ENCODE data around the gene ADAMTS15. TPM values are rescaled to one million over a fixed set of nuclear protein-coding genes. Genes with fewer than 3 reads are reported as not detected.

ADAMTS15 gene
- total and polyA plus RNA-seq, 2 donors (not counting 3 experiments of a cell fraction or from before 2014, with no cell fraction given): 0.08 TPM; not detected in 1

DNA sequence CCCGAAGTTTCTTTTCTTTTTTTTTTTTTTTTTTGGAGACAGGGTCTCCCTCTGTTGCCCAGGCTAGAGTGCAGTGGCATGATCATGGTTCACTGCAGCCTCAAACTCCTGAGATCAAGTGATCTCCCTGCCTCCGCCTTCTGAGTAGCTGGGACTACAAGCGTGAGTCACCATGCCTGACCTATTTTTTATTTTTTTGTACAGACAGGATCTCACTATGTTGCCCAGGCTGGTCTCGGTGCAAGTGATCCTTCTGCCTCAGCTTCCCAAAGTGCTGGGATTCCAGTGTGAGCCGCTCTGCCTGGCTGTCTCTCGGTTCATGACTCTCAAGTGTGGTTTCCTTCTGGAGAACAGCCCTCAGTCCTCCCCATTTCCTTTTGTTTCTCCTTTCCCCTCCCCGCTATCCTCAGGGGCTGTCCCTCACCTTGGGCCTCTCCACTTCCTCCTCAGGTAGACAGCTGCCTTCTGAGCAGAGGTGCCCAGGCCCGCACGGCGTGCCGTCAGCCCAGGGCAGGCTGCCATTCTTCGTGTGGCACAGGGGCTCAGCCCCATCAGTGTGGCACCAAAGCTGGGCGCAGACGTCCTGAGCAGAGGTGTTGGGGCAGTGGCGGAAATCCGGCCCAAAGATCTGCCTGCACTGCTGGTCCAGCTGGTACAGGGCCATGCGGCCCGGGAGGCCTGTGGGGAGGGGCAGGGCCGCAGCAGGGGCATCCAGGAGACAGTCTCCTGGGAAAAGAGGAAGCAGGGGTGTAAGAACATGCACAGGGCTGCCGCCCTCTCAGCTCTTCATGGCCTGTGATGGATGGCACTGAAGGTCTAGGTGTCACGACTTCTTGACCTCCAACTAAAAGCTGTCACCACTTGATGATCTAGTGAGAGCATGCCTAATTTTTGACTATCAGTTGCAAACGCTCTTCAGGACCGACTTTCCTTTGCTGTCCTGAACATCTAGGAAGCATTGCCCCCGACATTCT lies 34.1 kb upstream of the ADAMTS15 start:
- no peaks in the 10 kb centered on the region for H4K20me1 ChIP-seq (replicated peaks; ENCODE audit: control insufficient read depth, extremely low read depth, insufficient read depth, low read length)
- dilution Hi-C loops (cut with MboI; ENCODE audit: extremely low pct_ligation_motif_present, low sequenced_read_pairs): no loop called here
- H3K27ac ChIP-seq (ENCODE audit: insufficient read depth, low read depth, low read length): no peak overlapping the region
- TF ChIP-seq FOS (IDR thresholded peaks at IDR 0.05; ENCODE audit: borderline replicate concordance, insufficient read depth, low read length): no peak
- TF ChIP-seq POLR2AphosphoS5 (IDR thresholded peaks at IDR 0.05; ENCODE audit: insufficient read depth, low read depth, low read length): no peak
- TF ChIP-seq EZH2 (IDR thresholded peaks at IDR 0.05; ENCODE audit: borderline replicate concordance, low read depth, low read length, severe bottlenecking): no peak
- TF ChIP-seq, protein P1, sequence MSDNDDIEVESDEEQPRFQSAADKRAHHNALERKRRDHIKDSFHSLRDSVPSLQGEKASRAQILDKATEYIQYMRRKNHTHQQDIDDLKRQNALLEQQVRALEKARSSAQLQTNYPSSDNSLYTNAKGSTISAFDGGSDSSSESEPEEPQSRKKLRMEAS (IDR thresholded peaks at IDR 0.05; ENCODE audit: insufficient read depth, insufficient read length): no peak
- TF ChIP-seq GATA2 (IDR thresholded peaks at IDR 0.05; ENCODE audit: insufficient read depth, insufficient read length, low read depth, low read length): no peak
- no peak for TF ChIP-seq MYC (IDR thresholded peaks at IDR 0.05; ENCODE audit: low read depth, low read length)
- no peak for TF ChIP-seq JUN (IDR thresholded peaks at IDR 0.05; ENCODE audit: borderline replicate concordance, insufficient read depth, insufficient read length, low read depth)
- TF ChIP-seq POLR2A (IDR thresholded peaks at IDR 0.05; ENCODE audit: low read depth, low read length): no peak
- TF ChIP-seq, protein P2, sequence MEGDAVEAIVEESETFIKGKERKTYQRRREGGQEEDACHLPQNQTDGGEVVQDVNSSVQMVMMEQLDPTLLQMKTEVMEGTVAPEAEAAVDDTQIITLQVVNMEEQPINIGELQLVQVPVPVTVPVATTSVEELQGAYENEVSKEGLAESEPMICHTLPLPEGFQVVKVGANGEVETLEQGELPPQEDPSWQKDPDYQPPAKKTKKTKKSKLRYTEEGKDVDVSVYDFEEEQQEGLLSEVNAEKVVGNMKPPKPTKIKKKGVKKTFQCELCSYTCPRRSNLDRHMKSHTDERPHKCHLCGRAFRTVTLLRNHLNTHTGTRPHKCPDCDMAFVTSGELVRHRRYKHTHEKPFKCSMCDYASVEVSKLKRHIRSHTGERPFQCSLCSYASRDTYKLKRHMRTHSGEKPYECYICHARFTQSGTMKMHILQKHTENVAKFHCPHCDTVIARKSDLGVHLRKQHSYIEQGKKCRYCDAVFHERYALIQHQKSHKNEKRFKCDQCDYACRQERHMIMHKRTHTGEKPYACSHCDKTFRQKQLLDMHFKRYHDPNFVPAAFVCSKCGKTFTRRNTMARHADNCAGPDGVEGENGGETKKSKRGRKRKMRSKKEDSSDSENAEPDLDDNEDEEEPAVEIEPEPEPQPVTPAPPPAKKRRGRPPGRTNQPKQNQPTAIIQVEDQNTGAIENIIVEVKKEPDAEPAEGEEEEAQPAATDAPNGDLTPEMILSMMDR (IDR thresholded peaks at IDR 0.05; ENCODE audit: extremely low read depth in 1 of 2, insufficient read depth in 1 of 2, low read depth in 1 of 2, low read length in 2 of 2): no peak
- BruUV-seq (replicated peaks): no TSS peak
- no peaks in the 10 kb centered on the region for H3K9me3 ChIP-seq (replicated peaks; ENCODE audit: control insufficient read depth, insufficient read depth, low read length)
- no peaks in the 10 kb centered on the region for H3K36me3 ChIP-seq (ENCODE audit: control insufficient read depth in 2 of 2, extremely low read depth in 1 of 2, insufficient read depth in 2 of 2, low read length in 2 of 2)
- intact Hi-C loops (cut with micrococcal nuclease): no loop called here
- H2AFZ ChIP-seq (ENCODE audit: low read depth, low read length): no peak overlapping the region
- H3K79me2 ChIP-seq (ENCODE audit: control insufficient read depth, insufficient read depth, low read length): no peaks in the 10 kb centered on the region
- H3K27me3 ChIP-seq (ENCODE audit: control insufficient read depth in 2 of 2, insufficient read depth in 2 of 2, low read length in 2 of 2): no peaks in the 10 kb centered on the region
- CTCF ChIA-PET: interaction anchor here (1.4 kb wide), 1 partner anchor 201 kb away, joined by 7 read pairs; no protein-coding TSS in a partner anchor
- no peak for DNase-seq (ENCODE audit: low read depth, low spot score)
- no peak overlapping the region for H3K9ac ChIP-seq (replicated peaks; ENCODE audit: extremely low read depth, insufficient read depth, low read length)
- no peak overlapping the region for H3K4me3 ChIP-seq (replicated peaks in 1 of 3; ENCODE audit: insufficient read depth in 1 of 3, low read depth in 1 of 3, low read length in 3 of 3)
- POLR2A ChIA-PET: no interaction called here
- no peak for FAIRE-seq
- H3K4me1 ChIP-seq (ENCODE audit: control insufficient read depth, extremely low read depth, insufficient read depth, low read length): no peaks in the 10 kb centered on the region
- no peak overlapping the region for H3K4me2 ChIP-seq (ENCODE audit: insufficient read depth, low read length)
- H3K9me1 ChIP-seq (replicated peaks; ENCODE audit: control insufficient read depth, extremely low read depth, insufficient read depth, low read length): no peaks in the 10 kb centered on the region

Measured in endothelial cell of umbilical vein (primary cell).